GM19455 (cell line): Measurements from ENCODE around the gene PDZD2.

Experiments used
- ATAC-seq: cut with Tn5 transposase; IDR thresholded peaks from one replicate; pipeline ENCODE4 v1.9.1; 2021; ENCODE audit not compliant: unreplicated experiment

Gene PDZD2

DNA sequence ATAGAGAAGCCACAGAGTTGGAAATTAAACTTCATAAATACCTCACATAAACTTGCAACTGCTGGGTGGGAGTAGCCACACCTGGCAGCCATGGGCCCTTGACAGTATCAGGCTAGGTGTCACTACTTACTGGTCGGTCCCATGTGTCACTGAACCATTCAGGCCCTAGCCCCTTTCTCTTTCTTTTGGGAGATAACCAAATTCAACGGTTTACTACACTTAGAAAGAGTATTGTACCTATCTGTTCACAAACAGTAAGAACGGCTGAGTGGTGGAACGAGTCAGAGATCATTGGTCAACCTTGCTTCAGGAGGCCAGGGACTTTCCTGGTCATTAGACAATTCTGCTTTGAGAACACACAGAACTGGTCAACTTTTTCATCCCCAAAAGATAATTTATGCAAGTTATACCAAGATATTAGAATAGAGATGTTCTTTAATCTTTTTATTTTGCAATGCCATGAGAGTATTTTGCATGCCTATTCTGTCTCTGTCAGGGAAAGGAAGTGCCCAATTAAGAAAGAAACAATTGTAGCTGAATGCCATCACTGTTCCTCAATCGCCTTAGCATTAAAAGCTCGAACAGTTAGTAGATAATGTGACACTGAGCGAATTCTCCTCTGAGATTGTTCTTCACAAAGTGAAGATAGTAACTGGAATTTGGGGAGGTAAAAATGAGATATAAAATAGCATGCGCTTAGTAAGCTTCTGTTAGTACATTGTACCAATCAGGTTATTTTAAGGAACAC is 484.3 kb downstream of the PDZD2 start:
- ATAC-seq, result no peak

DNA sequence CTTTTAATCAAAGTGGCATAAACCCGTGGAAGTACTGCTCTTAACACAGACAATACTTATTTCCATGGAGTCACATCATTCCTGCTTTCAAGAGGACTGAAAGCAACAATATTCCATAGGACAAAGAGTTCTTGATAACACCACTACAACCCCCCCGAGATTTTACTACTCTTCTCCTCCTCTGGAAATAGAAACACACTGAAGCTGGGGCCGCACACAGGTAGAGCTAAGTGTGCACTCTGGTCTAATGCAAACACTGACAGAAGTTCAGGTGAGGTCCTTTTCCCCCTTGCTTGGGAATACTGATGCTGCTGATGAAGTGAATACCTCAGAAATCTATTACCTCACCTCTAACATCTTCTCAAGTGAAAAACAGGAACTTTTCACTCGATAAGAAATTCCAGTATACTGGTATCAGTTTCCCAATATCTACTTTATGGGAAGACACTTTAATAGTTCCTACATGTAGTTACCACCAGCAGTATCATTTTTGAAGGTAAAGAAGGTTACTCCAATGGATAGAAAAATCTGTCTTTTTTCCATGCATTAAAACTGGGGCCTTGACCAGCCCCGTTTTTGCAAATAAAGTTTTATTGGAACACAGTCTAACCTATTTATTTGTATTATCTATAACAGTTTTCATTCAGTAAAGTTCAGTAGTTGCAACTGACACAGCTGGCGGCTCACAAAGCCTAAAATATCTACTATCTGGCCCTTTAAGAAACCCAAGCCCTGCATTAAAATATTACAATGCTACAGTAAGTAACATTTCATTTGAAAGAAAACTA is 485.2 kb downstream of the PDZD2 start:
- no peak for ATAC-seq

DNA sequence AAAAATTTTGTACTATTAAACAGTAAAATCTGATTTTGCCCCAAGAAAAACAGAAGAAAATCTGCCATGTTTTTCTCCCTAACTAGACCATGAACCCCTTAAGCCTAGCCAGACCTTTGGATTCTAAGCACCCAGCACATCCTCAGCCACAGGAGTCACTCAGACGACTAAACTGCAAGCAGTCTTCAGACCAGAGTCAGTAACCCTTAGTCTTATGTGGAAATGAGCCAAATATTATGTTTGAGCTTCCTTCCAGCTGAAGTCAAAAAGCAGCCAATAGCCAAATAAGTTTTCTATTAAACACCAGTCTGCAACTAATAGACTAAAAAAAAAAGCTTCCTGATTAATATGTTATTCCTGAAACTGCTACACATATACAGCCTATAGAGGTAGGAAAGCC is 487.8 kb downstream of the PDZD2 start:
- no peak for ATAC-seq

DNA sequence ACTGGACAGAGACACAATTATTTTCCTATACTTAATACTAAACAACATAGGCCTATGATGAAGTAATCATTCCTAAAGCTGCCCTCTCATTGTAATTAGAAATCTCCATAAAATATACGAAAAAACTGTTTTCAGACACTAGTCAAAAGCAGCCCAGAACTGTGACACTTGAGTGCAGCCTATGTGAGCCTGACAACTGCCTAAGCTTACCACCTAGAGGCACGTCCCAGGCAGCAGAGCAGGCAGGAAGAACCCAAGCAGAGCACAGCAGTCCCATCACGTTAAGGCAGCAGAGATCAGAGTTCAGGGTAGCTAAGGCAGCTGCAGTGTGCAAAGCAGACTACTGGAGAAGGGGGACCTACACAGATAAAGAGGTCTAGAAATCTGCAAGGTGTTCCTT is 488.8 kb downstream of the PDZD2 start:
- no peak for ATAC-seq

DNA sequence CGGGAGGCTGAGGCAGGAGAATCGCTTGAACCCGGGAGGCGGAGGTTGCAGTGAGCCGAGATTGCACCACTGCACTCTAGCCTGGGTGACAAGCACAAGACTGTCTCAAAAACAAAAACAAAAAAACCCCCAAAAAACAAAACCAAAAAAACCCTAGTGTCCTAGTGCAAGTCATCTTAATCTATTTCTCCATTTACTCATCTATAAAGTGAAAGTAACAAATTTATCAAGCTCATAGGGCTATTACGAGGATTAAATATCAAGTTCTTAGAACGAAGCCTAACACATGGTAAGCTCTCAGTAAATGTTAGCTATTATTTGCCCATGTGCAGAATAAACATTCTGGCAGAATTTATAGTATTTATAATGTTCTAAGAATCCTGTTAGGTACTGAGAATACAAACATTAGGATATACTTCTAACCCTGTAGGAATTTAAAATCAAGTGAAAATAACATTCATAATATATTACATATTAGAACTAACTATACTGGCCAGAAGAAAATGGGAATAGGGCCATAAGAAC is 490.2 kb downstream of the PDZD2 start:
- ATAC-seq, result no peak

DNA sequence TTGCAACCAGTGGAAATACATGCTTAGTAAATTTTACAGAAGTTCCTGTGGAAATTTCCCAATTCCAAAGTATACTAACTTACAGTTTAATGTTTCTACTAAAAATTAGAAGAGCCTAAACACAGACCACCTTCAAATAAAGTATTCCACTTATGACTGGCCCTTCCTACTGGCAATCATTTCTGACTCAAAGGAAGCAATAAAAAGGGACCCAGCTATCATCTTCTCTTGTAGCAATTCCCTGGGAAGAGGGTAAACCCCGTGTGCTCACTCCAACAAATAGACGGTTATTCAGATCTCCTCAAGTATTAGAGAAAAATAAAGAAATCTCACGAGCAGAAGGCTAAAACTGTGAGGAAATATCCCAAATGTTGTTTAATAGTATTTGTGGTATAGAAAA is 491.9 kb downstream of the PDZD2 start:
- no peak for ATAC-seq

DNA sequence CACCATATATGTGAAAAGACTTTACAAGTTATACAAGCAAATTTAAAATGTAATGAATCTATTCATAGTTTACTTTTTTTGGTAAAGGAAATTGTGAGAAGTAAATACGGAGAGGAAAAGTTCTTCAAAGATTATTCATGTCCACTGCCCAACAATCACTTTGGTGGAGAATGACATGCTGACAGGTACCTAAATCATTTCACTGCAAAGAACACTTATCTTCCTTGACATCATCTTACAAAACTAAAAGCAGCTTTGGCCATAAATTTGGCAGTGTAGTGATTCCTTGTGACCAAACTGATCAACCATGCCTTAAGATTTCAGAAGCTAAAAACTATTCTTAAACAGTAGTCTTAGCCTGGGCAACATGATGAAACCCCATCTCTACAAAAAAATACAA is 492.7 kb downstream of the PDZD2 start:
- no peak for ATAC-seq

DNA sequence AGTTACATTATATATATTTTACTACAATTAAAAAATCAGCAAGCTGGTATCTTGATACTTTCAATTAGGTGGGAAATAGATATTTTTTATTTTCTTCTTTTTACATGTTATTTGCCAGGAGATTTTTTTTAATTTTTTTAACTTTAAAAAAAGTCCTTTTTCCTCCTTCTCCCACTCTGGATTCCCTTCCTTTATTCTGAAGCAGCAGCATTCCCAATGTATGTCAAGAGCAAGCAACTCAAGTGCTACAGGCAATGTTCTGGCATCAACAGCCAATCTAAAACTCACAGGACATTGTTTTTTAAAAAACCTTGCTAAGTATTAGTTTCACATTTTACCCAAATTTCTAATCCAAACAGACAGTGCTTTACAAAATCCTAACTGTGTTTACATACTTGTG is 493.8 kb downstream of the PDZD2 start:
- ATAC-seq, result no peak

DNA sequence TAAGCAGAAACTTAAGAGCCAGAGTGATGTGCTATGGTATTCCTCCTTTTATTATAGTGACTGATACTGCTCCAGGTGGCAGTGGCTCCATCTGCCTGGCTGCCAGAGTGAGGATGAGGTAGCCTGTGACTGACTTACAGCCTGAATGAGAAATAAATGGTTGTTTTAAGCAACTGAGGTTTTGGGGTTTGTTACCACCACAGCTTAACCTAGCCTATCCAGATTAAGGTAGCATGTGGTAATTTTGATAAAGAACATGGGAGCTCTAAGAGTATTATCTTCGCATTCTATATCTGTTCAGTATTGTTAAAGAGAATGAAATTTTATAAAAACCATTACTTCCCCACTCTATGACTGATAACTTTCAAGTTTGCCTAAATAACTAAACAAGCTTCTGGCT is 496.2 kb downstream of the PDZD2 start:
- ATAC-seq, result no peak

DNA sequence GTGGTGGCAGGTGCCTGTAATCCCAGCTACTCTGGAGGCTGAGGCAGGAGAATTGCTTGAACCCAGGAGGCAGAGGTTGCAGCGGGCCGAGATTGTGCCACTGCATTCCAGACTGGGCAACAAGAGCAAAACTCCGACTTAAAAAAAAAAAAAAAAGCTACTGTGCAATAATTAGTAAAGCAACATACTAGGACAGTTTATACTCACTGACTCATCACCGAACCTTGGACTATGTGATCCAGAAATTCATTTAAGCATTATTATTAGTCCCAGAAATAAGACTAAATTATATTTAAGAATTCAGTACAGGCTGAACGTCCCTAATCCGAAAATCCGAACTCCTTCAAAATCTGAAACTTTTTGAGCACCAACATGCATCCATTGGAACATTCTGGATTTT is 497.4 kb downstream of the PDZD2 start:
- ATAC-seq, result no peak

DNA sequence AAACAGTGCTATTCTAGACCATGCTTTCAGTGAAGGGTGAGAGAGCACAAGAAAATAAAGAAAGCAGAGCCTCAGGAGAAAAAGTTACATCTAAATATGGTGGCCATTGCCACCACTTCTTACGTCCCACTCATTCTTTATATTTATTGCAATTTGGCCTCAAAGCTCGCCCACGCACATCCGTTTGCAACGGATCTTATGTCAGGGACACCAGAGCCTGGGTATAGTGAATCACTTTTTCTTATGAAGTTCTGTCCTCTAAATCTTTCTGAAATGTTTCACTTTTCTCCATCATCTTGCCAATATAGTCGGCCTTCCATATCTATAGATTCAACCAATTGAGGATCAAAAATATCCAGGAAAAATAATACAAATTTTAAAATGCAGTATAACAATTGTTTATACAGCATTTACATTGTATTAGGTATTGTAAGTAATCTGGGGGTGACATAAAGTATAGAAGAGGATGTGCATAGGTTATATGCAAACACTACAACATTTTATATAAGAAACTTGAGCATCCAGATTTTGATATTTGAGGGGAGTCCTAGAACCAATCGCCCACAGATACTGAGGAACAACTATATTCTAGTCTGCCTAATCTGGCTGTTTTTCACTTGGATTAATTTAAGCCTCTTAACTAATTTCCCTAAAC is 500.0 kb downstream of the PDZD2 start:
- no peak for ATAC-seq

DNA sequence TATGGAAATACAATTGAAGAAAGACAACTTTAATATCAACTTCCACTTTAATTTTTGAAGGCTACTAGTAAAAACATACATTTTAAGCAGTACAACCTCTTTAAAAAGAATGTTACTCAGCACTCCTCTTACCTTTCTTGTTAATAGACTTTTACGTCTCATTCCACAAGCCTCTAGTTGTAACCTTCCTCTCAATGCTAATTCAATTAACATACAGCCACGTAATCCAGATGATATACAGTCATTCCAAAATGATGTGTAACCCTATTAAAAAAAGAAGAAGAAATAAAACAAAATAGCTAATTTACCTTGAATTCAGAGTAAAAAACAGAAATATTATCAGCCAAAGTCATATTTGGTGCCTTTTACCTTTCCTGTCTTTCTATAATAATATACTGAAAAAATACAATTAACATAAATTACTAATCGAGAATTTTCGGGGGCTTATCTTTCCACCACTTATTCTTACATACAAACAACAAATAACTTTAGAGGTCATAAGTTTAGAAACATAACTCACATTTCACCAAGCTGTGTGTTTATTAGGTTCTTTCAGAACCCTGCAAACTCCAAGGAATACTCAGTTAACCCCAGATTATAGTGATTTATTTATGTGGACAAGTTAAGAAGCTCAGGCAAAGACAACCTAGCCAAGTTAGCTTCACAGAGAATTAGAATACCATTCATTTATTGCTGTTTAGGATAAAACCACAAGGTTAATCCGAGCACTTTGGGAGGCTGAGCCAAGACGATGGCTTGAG is 504.9 kb downstream of the PDZD2 start:
- no peak for ATAC-seq

DNA sequence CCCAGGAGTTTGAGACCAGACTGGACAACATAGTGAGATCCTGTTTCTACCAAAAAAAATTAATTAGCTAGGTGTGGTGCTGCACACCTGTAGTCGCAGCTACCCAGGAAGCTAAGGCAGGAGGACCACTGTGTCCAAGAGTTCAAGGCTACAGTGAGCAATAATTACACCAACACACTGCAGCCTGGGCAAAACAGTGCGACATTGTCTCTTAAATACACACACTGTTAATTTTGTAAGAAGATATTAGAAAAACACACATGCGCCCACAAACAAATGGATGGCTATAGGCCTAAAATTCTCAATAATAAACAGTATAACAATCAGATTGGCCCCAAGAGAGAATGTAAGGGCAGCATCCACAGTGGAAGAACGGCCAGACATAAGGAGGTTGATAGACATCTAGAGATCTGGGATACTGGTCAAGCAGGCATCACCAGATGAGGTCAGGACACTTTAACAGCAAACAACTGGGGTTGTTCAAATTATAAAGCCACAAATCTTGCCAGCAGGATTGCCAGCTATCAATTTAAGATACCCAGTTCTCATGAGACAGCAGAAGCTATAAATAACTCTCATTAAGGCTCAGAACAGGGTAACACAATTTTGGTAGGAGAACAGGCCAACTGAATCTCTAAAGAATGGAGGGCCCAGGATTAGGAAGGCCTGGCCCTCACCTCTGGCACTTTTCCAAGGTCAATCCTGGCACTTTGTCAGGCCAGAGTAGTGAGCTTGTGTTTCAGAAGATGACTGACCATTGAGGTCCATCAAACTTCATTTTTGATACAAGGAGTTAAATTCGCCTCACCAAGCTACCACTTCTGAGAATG is 505.7 kb downstream of the PDZD2 start:
- ATAC-seq, result no peak

DNA sequence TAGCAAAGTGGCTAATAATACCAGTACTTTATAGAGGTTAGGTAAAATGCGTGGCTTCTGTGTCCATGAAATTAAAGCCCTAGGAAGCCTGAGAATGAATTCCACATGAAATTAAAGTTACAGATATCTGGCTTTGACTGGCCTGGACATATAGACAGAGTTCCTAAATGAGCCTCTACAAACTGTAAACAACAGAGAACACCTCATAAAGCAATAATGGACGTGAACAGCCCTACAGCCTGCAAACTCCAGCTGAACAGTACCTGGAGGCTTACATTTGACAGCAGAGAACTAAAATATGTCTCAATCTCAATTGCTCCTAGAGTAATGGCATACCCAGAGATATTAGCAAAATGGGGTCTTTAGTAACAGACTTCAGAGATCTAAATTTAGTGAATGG is 506.4 kb downstream of the PDZD2 start:
- no peak for ATAC-seq

DNA sequence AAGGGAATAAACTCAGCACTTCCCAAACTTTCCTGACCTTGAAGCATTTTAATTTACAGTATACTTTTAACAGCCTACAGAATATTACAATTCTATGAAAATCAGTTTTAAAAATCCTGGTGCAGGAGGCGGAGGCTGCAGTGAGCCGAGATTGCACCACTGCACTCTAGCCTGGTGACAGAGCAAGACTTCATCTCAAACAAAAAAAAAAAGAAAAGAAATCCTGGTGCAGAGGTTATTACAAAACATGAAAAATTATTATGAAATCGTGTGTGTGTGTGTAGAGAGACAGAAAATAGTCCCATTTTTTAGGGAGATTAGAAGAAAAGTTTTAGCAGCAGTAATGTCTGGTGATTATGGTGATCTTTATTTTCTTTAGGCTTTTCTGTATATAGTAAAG is 508.3 kb downstream of the PDZD2 start:
- ATAC-seq, result no peak

DNA sequence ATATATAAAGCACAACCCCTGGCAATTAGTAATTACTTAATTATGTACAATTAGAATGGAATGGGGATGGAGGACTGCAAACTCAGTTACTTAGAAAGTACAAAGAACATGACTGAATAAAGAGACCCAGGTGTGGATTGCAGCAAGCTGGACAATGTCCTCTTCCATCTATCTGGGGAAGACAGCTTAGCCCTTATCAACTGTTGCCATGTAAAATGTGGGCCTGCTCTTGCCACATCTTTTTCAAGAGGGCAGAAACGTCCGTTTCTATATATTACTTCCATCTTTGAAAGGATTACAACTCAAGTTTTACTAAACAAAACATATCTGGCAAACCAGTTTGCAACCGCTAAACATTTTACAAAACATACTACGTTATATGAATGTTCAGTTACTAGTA is 509.0 kb downstream of the PDZD2 start:
- ATAC-seq, result no peak

DNA sequence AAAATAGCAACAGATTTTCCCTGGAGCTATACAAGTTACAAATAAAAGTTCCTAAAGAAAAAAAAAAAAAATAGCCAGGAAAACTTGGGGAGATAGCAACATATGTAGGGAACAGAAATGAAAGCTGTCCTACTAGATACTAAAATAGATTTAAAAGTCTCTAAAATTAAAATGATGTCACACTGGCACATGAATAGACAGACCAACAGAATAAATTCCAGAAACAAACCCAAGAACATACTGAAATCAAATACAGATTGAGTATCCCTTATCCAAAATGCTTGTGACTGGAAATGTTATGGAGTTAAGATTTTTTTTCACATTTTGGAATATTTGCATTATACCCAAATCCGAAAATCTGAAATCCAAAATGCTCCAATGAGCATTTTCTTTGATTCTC is 511.4 kb downstream of the PDZD2 start:
- ATAC-seq, result no peak

DNA sequence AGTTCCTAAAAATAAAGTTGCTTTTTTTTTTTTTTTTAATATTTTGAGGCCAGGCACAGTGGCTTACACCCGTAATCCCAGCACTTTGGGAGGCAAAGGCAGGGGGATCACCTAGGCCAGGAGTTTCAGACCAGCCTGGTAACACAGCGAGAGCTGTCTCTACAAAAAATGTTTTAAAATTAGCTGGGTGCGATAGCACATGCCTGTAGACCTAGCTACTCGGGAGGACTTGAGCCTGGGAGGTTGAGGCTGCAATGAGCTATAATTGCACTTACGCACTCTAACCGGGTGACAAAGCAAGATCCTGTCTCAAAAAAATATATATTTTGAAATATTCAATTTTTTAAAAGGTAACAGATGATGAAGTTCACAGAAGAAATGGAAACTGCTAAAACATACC is 512.3 kb downstream of the PDZD2 start:
- ATAC-seq, result no peak

DNA sequence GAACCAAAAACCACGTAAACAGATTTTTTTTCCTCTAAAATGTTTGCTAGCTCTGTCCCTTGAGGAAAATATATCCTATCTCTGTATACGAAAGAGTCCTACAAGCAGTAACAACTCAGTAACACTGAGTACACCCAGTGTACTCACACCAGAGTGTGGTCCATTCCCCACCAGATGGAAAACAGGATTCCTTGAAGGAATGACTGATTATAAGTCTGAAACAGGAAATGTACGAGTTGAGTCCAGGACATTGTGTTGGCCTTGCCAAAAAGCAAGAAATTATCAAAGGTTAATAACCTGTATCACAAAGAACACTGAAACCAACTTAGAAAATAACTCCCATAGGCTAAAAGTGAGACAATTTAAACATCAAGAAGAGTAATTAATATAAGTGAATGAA is 514.8 kb downstream of the PDZD2 start:
- no peak for ATAC-seq

DNA sequence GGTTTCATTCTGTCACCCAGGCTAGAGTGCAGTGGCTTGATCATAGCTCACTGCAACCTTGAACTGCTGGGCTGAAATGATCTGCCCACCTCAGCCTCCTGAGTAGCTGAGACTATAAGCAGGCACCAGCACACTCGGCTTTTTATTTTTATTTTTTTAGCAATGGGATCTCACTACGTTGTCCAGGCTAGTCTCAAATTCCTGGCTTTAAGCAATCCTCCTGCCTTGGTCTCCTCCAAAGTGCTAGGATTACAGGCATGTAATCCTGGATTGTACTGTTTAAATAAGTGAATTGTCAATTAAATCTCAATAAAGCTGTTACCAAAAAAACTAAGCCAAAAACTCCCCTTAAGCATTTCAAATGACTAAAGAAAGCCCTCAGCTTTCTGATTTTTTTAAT is 516.3 kb downstream of the PDZD2 start:
- ATAC-seq, result no peak
